GM19372 (cell line): ENCODE data around the gene SPSB3.

Source experiments
- ATAC-seq: cut with Tn5 transposase; IDR thresholded peaks from one replicate; pipeline ENCODE4 v1.9.1; 2021; ENCODE audit warnings: mild to moderate bottlenecking, low read depth, moderate library complexity; ENCODE audit not compliant: unreplicated experiment

The SPSB3 gene

DNA sequence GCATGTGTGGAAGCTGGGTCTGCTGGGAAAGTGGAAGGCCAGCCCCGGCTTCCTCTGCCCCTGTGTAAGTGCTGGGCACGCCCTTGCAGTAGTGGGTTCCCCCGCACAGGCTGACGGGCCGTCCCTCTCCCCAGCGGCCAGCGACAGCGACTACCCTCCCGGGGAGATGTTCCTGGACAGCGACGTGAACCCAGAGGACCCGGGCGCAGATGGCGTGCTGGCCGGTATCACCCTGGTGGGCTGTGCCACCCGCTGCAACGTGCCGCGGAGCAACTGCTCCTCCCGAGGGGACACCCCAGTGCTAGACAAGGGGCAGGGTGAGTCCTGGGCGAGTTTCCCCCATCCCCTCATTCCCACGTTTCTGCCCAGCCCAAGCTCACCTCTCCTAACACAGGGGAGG, 16.5 kb downstream of the SPSB3 start:
- no peak for ATAC-seq

DNA sequence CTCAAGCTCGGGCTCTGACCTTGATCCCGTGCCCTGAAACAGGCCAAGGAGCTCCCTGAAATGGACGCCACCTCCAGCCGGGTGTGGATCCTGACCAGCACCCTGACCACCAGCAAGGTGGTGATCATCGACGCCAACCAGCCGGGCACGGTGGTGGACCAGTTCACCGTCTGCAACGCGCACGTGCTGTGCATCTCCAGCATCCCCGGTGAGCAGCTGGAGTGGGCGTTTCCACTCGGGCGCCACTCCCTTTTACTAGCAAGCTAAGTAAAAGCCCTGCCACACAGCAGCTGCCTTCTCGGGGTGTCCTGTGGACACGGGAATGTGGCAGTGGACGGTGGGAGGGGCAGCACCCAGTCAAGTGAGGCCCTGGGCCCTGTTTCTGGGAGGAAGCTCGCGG, 17.4 kb downstream of the SPSB3 start:
- no peak for ATAC-seq

DNA sequence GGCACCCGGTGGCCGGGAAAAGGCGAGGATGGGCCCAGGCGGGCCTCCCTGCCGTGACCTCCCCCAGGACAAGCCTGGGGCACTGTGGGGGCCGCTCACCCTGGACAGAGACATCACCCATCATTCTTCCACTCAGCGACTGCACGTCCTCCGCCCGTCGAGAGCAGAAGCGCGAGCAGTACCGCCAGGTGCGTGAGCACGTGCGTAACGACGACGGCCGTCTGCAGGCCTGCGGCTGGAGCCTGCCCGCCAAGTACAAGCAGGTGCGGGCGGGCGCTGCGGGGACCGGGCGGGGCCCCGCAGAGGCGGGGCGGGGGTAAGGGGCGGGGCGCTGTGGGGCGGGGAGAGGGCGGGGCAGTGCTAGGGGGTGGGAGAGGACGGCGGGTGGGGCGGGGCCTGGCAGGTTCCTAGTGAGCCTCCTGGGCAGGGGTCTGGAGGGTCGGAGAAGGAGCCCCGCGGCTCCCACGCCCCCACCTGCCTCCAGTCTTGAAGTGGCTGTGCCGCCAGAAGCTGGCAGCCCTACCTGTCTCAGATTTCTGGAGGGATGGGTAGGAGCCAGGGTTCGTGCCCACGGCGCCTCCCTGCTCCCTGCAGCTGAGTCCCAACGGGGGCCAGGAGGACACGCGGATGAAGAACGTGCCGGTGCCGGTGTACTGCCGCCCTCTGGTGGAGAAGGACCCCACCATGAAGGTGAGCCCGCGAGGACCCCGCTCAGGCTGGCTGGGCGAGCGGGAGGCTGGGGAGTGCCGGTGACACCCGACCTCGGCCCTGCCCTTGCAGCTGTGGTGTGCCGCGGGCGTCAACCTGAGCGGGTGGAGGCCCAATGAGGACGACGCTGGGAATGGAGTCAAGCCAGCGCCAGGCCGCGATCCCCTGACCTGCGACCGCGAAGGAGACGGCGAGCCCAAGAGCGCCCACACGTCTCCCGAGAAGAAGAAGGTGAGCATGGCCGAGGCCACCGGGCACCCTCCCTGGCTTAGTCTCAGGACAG, 18.6 kb downstream of the SPSB3 start:
- no peak for ATAC-seq

DNA sequence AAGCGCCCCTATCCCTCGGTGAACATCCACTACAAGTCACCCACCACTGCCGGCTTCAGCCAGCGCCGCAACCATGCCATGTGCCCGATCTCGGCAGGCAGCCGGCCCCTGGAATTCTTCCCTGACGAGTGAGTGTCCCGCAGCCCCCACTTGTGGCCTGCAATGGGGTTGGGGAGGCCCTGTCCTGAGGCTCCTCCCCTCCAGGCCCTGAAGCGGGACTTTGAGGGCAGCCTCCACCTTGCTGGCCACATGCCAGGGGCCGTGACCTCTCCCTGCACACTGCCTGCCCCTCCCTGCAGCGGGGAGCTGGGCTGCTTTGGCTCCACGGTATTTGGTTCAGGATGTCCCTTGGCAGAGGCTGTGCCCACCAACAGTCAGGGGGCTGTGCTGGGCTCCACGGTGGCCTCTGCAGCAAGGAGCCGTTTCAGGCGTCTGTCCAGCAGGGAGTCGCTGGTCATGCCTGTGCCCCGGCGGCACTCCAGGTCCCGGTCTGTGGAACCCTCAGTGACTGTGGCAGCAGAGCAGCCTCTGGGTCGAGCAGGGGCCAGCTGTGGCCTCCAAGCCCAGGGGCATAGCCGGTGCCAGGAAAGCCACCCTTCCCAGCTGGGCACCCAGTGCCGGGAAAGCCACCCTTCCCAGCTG, 19.4 kb downstream of the SPSB3 start:
- ATAC-seq = no peak

DNA sequence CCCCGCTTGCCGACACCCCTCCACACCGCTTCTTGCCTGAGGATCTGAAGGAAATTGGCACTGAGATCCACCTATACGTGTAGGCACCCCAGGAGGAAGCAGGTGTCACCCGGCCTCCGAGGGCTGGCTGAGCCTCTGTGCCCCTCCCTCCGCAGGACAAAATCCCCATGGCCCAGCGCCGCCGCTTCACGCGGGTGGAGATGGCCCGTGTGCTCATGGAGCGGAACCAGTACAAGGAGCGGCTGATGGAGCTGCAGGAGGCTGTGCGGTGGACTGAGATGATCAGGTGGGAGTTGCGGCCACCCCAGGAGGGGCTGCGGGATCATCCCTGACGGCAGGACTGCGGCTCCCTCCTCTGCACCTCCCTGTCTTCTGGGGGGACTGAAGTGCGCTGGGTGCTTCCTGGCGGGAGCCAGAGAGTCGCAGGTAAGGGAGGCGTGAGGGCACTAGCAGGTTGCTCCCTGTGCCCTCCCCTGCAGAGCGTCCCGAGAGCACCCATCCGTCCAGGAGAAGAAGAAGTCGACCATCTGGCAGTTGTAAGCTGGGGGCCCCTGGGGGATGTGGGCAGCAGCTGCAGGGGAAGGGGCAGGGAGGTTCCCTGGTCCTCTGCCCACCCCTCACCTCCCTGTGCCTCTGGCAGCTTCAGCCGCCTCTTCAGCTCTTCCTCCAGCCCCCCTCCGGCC, 20.0 kb downstream of the SPSB3 start:
- ATAC-seq = no peak

DNA sequence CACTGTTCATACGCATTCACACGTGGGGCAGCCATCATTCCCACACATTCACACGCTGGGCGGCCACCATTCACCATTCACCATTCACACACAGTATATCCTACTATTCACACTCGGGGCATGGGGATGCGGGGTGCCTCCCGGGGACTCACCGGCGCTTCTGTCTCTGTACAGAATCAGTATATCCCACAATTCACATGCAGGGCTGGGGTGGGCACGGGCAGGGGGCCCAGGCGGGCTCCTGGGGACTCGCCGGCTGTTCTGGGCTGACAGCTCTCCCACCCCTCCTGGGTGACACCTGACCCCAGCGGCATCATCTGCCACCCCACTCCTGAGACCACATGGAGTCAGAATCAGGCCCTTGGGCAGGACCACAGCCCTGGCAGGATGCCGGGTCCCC, 20.6 kb downstream of the SPSB3 start:
- no peak for ATAC-seq

DNA sequence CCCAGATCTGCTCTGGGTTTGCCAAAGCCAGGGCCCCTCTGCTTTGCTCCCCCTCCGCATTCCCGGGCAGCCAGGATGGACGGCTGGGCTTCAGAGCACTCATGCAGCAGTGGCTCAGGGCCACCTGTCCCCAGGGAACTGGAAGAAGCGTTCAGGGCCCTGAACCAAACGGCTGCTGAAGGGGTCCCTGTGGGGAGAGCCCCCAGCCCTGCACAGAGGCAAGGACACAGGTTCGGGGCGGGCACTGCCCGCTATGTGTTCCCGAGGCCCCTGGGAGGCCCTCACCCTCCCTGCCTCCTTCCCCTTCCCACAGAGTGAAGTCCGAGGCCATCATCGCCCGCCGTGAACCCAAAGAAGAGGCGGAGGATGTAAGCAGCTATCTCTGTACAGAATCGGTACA, 21.5 kb downstream of the SPSB3 start:
- ATAC-seq = no peak

DNA sequence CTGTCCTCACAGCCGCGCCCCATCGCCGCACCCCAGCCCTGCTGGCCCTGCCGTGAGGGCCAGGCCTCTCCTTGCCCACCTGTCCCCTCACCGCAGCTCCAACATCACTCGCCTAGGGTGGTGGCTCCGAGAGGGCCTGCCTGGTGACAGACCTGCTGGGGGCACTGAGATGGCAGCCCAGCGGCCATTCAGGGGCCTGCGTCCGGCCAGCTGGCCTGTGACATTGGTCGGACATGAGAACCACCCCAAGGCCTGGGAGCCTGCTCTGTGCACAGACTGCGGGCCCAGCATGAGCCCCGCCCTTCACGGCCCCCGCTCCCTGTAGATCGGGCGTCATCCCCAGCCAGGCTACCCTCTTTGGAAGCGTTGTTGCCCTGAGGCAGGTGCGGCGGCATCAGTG, 22.9 kb downstream of the SPSB3 start:
- no peak for ATAC-seq

DNA sequence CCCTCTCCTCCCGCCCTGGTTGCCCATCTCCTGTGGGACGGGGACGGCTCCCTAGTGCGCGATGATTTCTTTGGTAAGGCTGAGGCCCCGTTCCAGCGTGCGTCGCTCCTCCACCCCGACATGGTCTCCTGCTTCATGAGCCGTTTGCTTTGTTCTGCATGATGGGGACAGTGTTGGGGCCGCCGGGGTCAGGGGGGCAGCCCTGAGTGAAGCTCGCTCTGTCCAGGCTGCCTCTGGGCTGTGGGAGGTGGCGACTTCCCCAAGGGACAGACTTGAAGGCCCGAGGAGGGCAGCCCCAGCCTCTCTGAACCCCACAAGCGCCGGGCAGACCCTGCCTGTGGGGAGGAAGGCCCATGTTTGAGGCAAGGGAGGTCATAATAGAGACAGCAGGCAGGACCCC, 23.4 kb downstream of the SPSB3 start:
- ATAC-seq = no peak

DNA sequence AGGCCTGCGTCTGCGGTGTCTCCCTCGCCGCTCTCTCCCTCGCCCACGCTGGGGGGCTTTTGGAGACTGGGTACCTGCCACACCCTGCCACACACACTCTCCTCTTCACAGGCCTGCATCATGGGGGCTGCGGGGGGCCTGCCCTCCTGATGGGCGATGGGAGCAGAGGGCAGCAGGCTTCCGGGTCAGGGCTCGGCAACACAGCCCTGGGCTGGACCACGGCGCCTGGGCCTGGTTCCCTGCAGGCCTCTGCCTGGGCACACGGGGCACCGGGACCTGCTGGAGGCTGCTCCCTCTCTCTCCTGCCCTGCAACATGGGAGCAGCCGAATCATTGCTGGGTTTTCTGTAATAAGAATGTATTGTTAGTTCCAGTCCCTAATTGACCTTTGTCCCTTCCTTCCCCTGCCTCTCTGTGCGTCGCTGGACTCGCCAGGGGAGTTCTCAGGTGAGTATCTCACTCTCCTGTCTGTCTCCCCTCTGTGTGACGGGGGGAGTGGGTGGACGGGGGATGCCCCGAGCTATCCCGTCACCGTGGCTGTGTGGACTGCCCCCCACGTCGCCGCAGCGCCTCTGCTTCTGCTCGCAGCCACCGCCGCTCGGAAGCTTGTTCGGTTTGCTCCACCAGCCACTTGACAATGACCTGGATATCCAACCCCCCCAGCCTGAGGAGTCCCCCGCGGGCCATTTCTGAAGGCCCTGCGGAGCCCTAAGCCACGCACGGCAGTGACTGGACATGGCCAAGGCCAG, 24.5 kb downstream of the SPSB3 start:
- no peak for ATAC-seq

DNA sequence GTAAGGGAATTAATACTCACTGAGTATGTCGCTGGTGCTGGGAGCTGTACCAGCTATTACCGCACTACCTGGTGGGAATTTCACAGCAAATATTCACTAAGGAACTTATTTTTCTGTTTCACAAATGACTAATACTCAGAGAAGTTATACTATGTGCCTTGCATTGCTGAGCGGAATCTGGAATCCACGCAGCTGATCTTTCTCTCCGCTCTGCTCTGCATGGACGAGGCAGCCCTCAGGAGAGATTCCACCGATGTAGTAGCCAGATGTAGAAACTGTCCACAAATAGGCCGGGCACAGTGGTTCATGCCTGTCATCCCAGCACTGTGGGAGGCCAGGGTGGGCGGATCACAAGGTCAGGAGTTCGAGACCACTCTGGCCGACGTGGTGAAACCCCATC, 28.2 kb downstream of the SPSB3 start:
- ATAC-seq = no peak

DNA sequence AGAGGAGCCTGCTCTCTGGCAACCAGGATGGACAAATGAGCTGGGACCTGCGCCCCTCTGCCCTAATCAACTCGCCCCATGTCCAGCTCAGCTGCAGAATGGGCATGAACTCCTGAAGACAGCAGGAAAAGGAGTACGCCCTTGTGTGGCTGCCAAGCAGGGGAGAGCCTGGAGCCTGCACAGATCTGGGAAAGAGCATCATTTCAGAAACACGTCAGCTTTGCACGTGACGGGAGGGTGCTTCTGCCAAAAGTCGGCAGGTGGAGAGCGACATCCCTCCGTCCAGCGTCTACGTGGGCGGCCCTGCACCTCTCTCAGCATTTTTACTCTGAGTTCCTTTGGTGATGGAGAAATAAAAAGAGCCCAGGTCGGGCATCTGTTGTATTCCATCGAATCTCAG, 29.5 kb downstream of the SPSB3 start:
- no peak for ATAC-seq

DNA sequence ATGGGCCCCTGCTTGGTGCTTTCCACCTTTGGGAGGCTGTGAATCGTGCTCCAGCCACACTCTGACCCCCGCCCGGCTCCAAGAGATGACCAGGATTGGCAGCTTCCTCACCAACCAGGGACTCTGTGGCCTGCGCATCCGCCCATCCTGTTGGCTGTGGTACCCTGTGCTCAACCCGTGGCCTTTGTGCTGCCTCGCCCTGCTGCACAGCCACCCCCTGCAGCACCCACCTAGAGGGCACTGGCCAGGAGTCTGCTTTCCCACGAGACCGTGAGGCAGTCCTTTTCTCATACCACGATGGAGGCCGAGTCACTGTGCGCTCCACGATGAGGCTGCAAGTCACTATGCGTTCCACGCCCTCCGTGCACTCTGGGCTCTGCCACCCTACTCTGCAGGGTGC, 30.4 kb downstream of the SPSB3 start:
- no peak for ATAC-seq

DNA sequence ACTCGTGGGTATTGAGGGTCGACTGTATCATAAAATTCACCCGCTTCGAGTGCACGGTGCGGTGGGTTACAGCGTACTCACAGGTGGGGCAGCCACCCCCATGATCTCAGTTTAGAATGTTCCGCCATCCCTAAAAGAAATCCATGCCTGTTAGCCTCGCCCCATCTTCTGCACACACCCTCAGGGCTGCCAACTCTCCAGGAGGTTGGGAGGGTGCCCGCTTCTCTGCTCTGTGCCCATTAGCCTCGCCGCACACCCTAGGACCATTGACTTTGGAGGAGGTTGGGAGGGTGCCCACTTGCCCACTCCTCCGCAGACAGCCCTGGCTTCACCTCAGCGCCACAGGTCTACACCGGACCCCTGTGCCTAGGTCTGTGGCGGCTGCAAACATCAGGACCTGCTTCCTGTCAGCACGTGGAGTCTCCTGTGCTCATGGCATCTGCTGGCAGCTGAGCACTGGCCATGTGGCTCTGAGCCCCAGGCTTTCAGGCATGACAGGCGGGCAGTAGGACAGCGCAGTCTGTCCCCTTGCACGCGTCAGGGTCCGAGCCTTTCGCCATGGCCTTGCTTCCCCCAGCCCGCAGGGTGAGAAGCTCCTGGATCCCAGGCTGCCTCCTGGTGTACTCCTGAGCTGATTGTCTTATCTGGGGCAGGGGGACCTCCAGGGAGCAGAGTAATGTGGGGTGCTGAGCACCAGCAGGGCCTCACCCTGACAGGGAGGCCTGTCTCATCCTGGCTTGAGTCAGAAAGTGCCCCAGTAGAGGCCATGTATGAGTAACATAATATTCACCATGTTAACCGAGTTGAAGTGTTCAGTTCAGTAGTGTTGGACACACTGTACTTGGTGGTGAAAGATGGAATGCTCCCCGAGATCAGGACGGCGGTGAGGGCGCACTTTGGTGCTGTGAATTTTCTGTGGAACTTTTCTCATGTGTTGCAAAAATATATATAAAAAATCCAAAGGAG, 32.9 kb downstream of the SPSB3 start:
- ATAC-seq = no peak

DNA sequence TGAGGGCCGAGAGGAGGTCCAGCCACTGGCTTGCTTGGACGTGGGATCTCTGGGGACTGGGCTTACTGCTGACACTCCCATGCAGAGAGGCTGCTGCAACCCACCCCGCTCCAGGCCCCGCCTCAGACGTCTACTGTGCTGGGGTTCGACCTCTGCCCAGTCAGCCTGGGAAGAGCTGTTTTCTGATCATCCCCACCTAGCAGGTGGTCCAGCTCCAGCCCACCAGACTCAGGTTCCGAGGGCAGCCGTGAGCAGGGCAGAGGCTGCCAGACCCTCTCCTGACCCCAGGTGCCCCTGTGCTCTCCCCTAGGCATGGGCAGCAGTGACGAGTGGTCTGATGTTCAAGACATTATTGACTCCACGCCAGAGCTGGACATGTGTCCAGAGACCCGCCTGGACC, 34.4 kb downstream of the SPSB3 start:
- no peak for ATAC-seq

DNA sequence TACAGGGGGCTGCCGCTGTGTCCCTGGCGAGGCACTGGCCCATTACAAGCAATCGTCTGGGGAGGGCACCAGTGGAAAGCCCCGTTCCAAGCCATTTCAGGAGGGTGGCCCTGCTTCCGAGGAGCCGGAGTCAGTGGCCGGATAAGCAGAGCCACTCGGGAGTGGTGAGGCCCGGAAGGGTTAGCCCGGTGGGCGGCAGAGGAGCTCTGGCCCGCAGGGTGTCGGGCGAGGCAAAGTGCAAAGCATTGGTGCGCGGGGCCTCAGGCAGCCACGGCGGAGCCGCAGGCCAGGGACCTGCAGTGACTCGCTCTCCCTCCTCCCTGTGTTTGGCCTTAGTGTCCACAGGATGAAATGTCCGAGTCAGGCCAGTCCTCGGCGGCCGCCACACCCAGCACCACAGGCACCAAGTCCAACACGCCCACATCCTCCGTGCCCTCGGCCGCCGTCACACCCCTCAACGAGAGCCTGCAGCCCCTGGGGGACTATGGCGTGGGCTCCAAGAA, 35.6 kb downstream of the SPSB3 start:
- ATAC-seq = no peak

DNA sequence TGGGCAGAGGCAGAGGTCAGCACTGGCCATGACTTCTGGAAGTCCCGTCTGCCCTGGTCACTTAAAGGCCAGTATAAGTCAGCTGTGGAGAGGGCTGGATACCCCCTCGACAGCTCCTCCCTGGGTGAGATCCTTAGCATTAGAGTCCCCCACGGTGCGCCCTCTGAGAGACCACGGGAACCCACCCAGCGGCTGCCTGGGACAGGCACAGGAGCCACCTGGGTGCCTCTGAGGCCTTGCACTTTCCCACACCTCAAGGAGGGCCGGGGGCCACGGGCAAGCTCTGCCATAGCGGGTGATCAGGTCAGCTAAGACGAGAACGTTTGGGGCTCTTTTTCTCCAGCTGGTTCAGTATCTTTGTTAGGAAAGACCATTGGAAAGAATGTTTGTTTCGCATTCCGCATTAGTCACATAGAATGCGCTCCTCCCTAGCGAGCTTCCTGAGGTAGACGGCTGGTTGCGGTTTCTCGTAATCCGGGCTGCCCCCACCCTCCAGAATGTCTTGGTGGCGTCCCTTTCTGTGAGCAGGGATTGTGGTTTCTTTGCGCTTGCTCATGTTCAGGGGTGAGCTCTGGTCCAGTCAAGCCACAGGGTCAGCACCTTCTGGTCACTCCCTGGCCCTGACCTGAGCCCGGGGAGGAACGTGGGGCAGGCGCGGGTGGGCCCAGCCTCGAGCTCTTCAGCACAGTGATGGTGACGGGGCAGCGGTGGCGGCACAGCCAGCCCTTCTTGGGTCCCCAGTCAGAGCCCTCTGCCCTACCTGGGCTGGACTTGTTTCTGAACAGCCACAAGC, 36.3 kb downstream of the SPSB3 start:
- no peak for ATAC-seq

DNA sequence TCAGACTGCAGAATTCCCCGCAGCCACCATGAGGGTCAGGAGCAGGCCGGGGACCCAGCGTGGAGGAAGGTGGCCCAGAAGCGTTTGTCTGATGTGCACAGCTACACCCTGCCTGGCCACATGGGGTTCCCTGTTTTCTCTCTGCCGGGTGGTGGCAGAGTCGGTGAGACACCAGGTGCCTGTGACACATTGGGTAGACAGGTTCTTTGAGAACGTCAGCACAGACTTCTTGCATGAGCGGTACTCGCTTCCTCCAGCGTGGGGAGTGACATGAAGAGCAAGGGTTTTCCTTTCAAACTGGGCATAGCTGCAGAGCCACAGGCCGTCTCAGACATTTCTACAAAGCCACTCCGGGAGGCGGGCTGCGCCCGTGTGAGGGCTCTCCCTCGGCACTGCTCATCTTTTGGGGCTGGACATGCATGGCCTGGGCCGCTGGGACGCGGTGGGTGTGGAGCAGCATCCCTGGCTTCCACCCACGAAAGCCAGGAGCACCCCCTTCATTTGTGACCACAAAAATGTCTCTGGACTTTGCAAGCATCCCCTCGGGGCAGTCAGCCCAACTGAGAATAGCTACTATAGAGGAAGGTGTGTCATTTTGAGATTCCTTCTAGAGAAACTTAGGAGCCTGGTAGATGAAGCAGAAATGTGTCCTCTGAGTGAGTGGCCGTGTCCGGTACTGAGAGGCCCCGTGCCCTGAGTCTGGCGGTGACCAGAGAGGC, 37.0 kb downstream of the SPSB3 start:
- no peak for ATAC-seq
